ENCODE results near the gene EPHA8. TPM values are rescaled to one million over a fixed set of nuclear protein-coding genes. Genes with fewer than 3 reads are reported as not detected.

The EPHA8 gene
- total and polyA plus RNA-seq, 2 of the 4 experiments (the other 2 are of a cell fraction) = not detected

DNA sequence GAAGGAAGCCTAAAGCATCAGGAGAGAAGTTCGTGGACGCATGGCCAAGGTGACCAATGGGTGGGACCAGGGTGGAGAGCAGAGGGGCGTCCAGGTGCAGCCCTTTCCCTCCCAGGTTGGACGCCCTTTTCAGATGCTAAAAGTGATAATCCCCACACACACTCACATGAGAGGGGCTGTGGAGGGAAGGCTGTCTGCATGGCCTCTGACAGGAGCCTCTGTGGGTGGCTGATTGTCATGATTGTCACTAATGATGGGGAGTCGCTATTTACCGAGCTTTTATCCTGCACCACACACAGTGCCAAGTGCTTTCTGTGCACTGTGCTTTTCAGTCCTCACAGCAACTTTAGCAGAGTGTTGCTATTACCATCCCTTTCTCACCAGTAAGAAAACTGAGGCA lies 46.0 kb downstream of the EPHA8 start:
- H3K56ac ChIP-seq (ENCODE audit: extremely low read depth, insufficient read depth, low read length) = no peak overlapping the region
- H3K4ac ChIP-seq (ENCODE audit: low read depth, low read length) = no peak overlapping the region
- peaks cover 30% of the 10 kb centered on the region for H3K27me3 ChIP-seq (ENCODE audit: control insufficient read depth, insufficient read depth, low read length)
- H2BK5ac ChIP-seq (ENCODE audit: low read depth, low read length, poor library complexity, severe bottlenecking) = no peak overlapping the region
- no peak overlapping the region for H2AK5ac ChIP-seq (ENCODE audit: low read depth, low read length)
- no peak for DNase-seq
- dilution Hi-C loops (cut with HindIII; ENCODE audit: low sequenced_read_pairs, unreplicated experiment) = no loop called here
- POLR2A ChIA-PET (ENCODE audit: unreplicated experiment) = no interaction called here
- H2BK15ac ChIP-seq (ENCODE audit: low read depth, low read length) = no peak overlapping the region
- no peak overlapping the region for H4K8ac ChIP-seq (ENCODE audit: low read depth in 2 of 2, low read length in 2 of 2)
- H3K4me1 ChIP-seq (ENCODE audit: control insufficient read depth, insufficient read depth, low read length) = no peaks in the 10 kb centered on the region
- no peak overlapping the region for H4K5ac ChIP-seq (ENCODE audit: low read depth, low read length)
- H2AFZ ChIP-seq (replicated peaks; ENCODE audit: low read length, poor library complexity) = no peak overlapping the region
- no peaks in the 10 kb centered on the region for H3K79me1 ChIP-seq (ENCODE audit: low read depth in 1 of 2, low read length in 2 of 2)
- H3K9me3 ChIP-seq (ENCODE audit: control insufficient read depth, insufficient read depth, low read length) = no peaks in the 10 kb centered on the region
- no peak for TF ChIP-seq POLR2A (IDR thresholded peaks at IDR 0.05; ENCODE audit: low read depth, low read length)
- no peak for TF ChIP-seq BHLHE40 (IDR thresholded peaks at IDR 0.05; ENCODE audit: low read depth, low read length)
- no peak for TF ChIP-seq NFE2L2 (IDR thresholded peaks at IDR 0.05; ENCODE audit: low read depth, low read length)
- no peak overlapping the region for H2AK9ac ChIP-seq (replicated peaks; ENCODE audit: low read depth, low read length, poor library complexity)
- H3K23ac ChIP-seq (ENCODE audit: low read depth, low read length) = no peak overlapping the region
- in situ Hi-C loops (cut with MboI; ENCODE audit: low sequenced_read_pairs) = no loop called here
- H3K18ac ChIP-seq (ENCODE audit: low read depth, low read length) = no peak overlapping the region
- CTCF ChIA-PET = no interaction called here
- H2BK120ac ChIP-seq (ENCODE audit: low read depth, low read length) = no peak overlapping the region
- BruUV-seq (replicated peaks) = no TSS peak
- no peak overlapping the region for H4K91ac ChIP-seq (ENCODE audit: insufficient read depth, low read depth, low read length)
- H3K4me2 ChIP-seq (ENCODE audit: low read depth, low read length) = no peak overlapping the region
- no peak for ATAC-seq (ENCODE audit: low read depth)
- no peak overlapping the region for H2BK20ac ChIP-seq (ENCODE audit: low read depth, low read length)
- intact Hi-C loops (cut with micrococcal nuclease) = no loop called here
- no peak overlapping the region for H3K14ac ChIP-seq (replicated peaks; ENCODE audit: low read depth, low read length)
- H3K9me1 ChIP-seq (ENCODE audit: insufficient read depth, low read length) = no peaks in the 10 kb centered on the region
- H3K27ac ChIP-seq (ENCODE audit: insufficient read depth, low read length) = no peak overlapping the region
- no peak overlapping the region for H3K4me3 ChIP-seq (ENCODE audit: insufficient read depth, low read depth, low read length)
- no peaks in the 10 kb centered on the region for H3K36me3 ChIP-seq (ENCODE audit: control insufficient read depth, insufficient read depth, low read length)
- H3K9ac ChIP-seq (ENCODE audit: low read depth, low read length) = no peak overlapping the region
- H4K20me1 ChIP-seq (ENCODE audit: insufficient read depth, low read length) = peaks cover 4% of the 10 kb centered on the region; the same call in 1 of the 2 replicates
- no CpG with 5 or more reads among the region's 6 CpGs for WGBS, 2 experiments (ENCODE audit: extremely low coverage in 2 of 2, insufficient read length in 1 of 2)
